Fibroblast of pulmonary artery (primary cell): ENCODE results near the gene C14orf93.
A peak's percentile ranks its signal among the peaks of the same experiment; 100 is the strongest.
"Not testable (repeated sequence)": the region's sequence is repeated elsewhere in the genome, so short reads cannot be mapped to it uniquely, and the experiment has no call there.

Experiments used
- DNase-seq: peaks from one replicate; pipeline ENCODE4 v3.0.0-alpha.2; 2010; ENCODE audit warnings: low read depth
- H3K4me3 ChIP-seq: replicated peaks from 2 replicates; pipeline ENCODE4 v1.5.1; 2011; ENCODE audit warnings: low read depth, mild to moderate bottlenecking, control low read depth, low read length, moderate library complexity
- TF ChIP-seq, protein P1 (sequence below): IDR thresholded peaks from 2 replicates; pipeline ENCODE4 v1.5.1; 2011; ENCODE audit warnings: mild to moderate bottlenecking, control low read depth, low read length, inconsistent platforms; ENCODE audit errors: missing control alignments

The C14orf93 gene

DNA sequence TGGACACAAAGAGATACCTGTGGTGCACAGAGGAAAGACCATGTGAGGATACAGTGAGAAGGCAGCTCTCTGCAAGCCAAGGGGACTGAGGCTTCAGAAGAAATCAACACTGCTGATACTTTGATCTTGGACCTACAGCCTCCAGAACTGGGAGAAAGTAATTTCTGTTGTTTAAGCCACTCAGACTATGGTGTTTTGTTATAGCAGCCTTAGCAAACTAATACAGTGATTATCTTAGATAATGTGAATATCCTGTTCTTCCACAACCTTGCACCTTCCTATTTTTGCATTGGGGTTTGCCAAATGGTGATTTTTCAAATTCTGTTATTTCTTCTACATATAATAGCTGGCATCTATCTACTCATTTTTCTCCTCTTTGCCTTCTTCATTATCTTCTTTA, 8.2 kb upstream of the C14orf93 start:
- H3K4me3 ChIP-seq, result no peak overlapping the region
- DNase-seq, result no peak
- TF ChIP-seq, protein P1, sequence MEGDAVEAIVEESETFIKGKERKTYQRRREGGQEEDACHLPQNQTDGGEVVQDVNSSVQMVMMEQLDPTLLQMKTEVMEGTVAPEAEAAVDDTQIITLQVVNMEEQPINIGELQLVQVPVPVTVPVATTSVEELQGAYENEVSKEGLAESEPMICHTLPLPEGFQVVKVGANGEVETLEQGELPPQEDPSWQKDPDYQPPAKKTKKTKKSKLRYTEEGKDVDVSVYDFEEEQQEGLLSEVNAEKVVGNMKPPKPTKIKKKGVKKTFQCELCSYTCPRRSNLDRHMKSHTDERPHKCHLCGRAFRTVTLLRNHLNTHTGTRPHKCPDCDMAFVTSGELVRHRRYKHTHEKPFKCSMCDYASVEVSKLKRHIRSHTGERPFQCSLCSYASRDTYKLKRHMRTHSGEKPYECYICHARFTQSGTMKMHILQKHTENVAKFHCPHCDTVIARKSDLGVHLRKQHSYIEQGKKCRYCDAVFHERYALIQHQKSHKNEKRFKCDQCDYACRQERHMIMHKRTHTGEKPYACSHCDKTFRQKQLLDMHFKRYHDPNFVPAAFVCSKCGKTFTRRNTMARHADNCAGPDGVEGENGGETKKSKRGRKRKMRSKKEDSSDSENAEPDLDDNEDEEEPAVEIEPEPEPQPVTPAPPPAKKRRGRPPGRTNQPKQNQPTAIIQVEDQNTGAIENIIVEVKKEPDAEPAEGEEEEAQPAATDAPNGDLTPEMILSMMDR, result no peak

DNA sequence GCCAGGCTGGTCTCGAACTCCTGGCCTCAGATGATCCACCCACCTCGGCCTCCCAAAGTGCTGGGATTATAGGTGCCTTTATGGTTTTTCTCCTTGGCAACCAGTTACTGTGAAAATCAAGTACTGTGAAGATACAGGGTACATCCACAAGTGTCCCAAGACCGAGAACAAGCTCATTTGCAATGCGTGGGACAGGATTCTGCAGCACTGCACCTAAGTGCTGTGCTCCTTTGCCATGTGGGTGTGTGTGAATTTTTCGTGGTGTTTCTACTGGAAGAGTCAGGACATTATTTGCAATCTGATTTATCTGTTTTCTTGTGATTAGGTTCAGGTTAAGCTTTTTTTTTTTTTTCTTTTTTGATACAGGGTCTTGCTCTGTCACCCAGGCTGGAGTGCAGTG, 7.1 kb upstream of the C14orf93 start:
- TF ChIP-seq, protein P1, result no peak
- no peak overlapping the region for H3K4me3 ChIP-seq
- DNase-seq, result no peak

DNA sequence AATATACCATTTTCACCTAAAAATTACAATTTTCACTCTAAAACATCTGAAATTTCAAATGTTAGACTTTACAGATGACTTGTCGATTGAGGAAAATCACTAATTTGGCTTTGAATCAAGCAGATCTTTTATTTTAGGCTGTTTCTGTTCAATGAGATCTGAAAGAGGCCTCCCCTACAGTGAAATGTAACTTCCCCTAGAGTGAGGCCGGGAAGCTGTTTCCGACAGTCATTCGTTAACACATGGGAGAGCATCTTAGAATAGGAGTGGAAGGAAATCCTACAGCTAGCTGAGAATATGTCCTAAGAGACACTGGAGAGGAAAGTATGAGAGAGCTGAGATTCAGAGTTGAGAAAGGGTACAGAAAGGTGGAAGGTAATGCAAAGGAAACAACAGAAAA, 5.7 kb upstream of the C14orf93 start:
- DNase-seq, result no peak
- H3K4me3 ChIP-seq, result no peak overlapping the region
- TF ChIP-seq, protein P1, result no peak

DNA sequence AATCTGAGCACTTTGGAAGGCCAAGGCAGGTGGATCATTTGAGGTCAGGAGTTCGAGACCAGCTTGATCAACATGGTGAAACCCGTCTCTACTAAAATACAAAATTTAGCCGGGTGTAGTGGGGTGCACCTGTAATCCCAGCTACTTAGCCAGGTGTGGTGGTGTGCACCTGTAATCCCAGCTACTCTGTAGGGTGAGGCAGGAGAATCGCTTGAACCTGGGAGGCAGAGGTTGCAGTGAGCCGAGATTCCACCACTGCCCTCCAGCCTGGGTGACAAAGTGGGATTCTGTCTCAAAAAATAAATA, 3.8 kb upstream of the C14orf93 start:
- H3K4me3 ChIP-seq, DNase-seq: not testable (repeated sequence)

DNA sequence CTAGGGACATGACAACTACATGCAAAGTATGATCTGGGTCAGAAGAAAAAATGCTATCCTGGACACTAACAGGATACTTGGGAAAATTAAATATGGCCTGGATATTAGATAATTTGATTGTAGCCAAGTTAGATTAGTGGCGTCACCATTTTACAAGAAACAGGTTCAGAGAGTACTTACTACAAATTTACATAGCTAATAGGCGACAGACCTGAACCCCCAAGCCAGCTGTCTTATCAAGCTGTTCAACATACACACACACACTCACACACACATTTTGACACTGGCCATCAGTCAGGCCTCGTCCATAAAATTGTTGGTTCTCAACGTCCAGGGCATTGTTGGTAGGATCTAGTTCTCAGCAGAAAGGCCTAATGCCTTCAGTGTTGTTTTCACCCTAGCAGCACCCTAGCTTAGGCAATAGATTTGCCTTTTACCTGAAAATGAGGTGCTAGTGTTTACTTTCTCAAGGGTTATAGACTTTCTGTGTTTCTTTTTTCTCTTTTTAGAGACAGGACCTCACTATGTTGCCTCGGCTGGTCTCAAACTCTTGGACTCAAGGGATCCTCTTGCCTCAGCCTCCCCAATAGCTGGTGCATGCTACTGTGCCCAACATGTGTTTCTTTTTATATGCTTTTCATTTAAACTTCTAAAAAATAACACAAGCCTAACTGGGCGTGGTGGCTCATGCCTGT, 3.3 kb upstream of the C14orf93 start:
- H3K4me3 ChIP-seq, result no peak overlapping the region
- no peak for DNase-seq
- TF ChIP-seq, protein P1, result no peak

DNA sequence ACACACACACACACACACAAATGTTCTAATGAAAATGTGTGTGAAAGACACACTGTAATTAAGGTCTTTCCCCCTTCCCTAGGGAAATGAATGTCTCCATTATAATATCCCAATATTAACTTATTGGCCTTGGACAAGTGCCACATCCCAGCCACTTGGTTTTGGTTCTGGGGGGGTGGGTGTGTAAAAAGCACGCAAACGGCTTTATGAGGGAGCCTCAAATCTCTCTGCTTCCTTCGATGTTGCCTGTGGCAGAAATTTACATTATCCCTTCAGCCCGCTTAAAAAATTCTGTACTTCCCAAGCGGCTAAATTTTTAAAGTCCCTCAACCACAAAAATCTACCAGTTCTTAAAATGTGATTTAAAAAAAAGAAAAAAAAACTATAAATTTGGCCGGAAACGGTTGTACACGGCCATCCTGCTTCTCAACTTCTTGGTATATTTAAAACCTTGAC, 432 bp downstream of the C14orf93 start:
- TF ChIP-seq, protein P1, result no peak
- DNase-seq, result no peak
- peak overlapping the region; percentile 53 for H3K4me3 ChIP-seq

DNA sequence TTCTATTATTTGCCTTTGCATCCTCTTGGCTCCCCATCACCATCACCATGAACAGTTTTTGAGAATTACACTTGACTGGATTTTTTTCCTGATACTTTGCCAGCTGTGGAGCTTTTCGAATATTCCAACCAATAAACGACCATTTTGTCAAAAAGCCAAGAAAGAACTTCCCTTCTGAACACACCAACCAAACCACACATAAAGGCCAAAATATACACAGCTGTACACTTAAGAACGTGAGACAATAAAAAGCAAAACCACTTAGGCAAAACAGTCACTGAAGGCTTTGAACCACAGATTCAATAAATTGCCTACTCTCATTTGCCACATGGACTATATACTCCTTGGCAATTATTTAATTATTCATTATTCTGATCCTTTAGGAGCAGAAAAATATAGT, 1.1 kb downstream of the C14orf93 start:
- TF ChIP-seq, protein P1, result no peak

More for the DNA sequence above, 1.1 kb downstream of the C14orf93 start:
- DNase-seq, result no peak
- no peak overlapping the region for H3K4me3 ChIP-seq
